Measurements from ENCODE around the gene PLPP1. TPM values are rescaled to one million over a fixed set of nuclear protein-coding genes. Genes with fewer than 3 reads are reported as not detected.

PLPP1 gene
- total and polyA plus RNA-seq, 2 donors (not counting 1 experiment from before 2014, with no cell fraction given) = 5.5 to 8.8 TPM

GRCh38 chr5:55481293-55481855 is 53.4 kb downstream of the PLPP1 start:
- H3K27ac Mint-ChIP-seq = no peak overlapping the region
- CTCF ChIA-PET = no interaction called here

GRCh38 chr5:55480781-55481180 is 54.0 kb downstream of the PLPP1 start:
- no peak for DNase-seq
- H3K9me3 Mint-ChIP-seq (ENCODE audit: insufficient read depth) = no peaks in the 10 kb centered on the region
- WGBS (ENCODE audit: insufficient coverage) = no CpG with 5 or more reads among the region's 3 CpGs
- Histone ChIP-seq H3K27me3 (replicated peaks in 1 of 4; ENCODE audit: control extremely low read depth in 1 of 4, control insufficient read depth in 3 of 4, insufficient read depth in 4 of 4, low read length in 3 of 4) (no peaks in the 10 kb centered on the region), H4K20me1 (ENCODE audit: control insufficient read depth, insufficient read depth, low read length, poor library complexity, severe bottlenecking) (no peaks in the 10 kb centered on the region), H3K9me3 (ENCODE audit: control extremely low read depth in 1 of 3, control insufficient read depth in 2 of 3, insufficient read depth in 1 of 3, low read length in 2 of 3) (no peaks in the 10 kb centered on the region), H3K36me3 (replicated peaks in 1 of 2; ENCODE audit: control extremely low read depth in 1 of 2, control insufficient read depth in 1 of 2, extremely low read depth in 1 of 2, insufficient read depth in 2 of 2, low read length in 1 of 2) (no peaks in the 10 kb centered on the region), H3K4me1 (ENCODE audit: control insufficient read depth in 2 of 2, insufficient read depth in 2 of 2, low read length in 2 of 2) (no peaks in the 10 kb centered on the region), H2AFZ (ENCODE audit: insufficient read depth, low read depth, low read length, poor library complexity, severe bottlenecking) (no peak overlapping the region), H3K4me2 (replicated peaks; ENCODE audit: low read depth, low read length, poor library complexity, severe bottlenecking) (no peak overlapping the region), H3K79me2 (ENCODE audit: control insufficient read depth, insufficient read depth, low read length) (no peaks in the 10 kb centered on the region), H3K4me3 (ENCODE audit: control extremely low read depth in 1 of 5, extremely low read depth in 1 of 5, insufficient read depth in 1 of 5, low read depth in 2 of 5, low read length in 4 of 5) (no peak overlapping the region), H3K9ac (ENCODE audit: low read length) (no peak overlapping the region), H3K27ac (ENCODE audit: low read length in 2 of 2) (no peak overlapping the region)
- ChIA-PET CTCF (no interaction called here), POLR2A (no interaction called here)
- H3K27ac Mint-ChIP-seq = no peak overlapping the region
- H3K27me3 Mint-ChIP-seq = no peaks in the 10 kb centered on the region
- H3K4me1 Mint-ChIP-seq = peaks cover 6% of the 10 kb centered on the region
- TF ChIP-seq CTCF (IDR thresholded peaks at IDR 0.05) (no peak), EZH2 (IDR thresholded peaks at IDR 0.05; ENCODE audit: borderline replicate concordance, insufficient read depth, low read depth, low read length, poor library complexity, severe bottlenecking) (no peak)
- intact Hi-C loops (cut with micrococcal nuclease) = no loop called here
- H3K4me3 Mint-ChIP-seq = no peak overlapping the region
- ATAC-seq (ENCODE audit: low read depth) = no peak

More at GRCh38 chr5:55481293-55481855, 53.4 kb downstream of the PLPP1 start:
- no peak overlapping the region for H3K9ac ChIP-seq (ENCODE audit: low read length)
- no peaks in the 10 kb centered on the region for H3K9me3 ChIP-seq (ENCODE audit: control extremely low read depth in 1 of 3, control insufficient read depth in 2 of 3, insufficient read depth in 1 of 3, low read length in 2 of 3)
- DNase-seq (no peak), ATAC-seq (ENCODE audit: low read depth) (no peak)
- no peaks in the 10 kb centered on the region for H3K79me2 ChIP-seq (ENCODE audit: control insufficient read depth, insufficient read depth, low read length)
- H4K20me1 ChIP-seq (ENCODE audit: control insufficient read depth, insufficient read depth, low read length, poor library complexity, severe bottlenecking) = no peaks in the 10 kb centered on the region
- POLR2A ChIA-PET = no interaction called here
- H3K36me3 ChIP-seq (replicated peaks in 1 of 2; ENCODE audit: control extremely low read depth in 1 of 2, control insufficient read depth in 1 of 2, extremely low read depth in 1 of 2, insufficient read depth in 2 of 2, low read length in 1 of 2) = no peaks in the 10 kb centered on the region
- TF ChIP-seq CTCF (IDR thresholded peaks at IDR 0.05) (no peak), EZH2 (IDR thresholded peaks at IDR 0.05; ENCODE audit: borderline replicate concordance, insufficient read depth, low read depth, low read length, poor library complexity, severe bottlenecking) (no peak)
- no peaks in the 10 kb centered on the region for H3K27me3 ChIP-seq (replicated peaks in 1 of 4; ENCODE audit: control extremely low read depth in 1 of 4, control insufficient read depth in 3 of 4, insufficient read depth in 4 of 4, low read length in 3 of 4)
- Mint-ChIP-seq H3K9me3 (ENCODE audit: insufficient read depth) (no peaks in the 10 kb centered on the region), H3K4me1 (peaks cover 4% of the 10 kb centered on the region), H3K4me3 (no peak overlapping the region), H3K27me3 (no peaks in the 10 kb centered on the region)
- no peak overlapping the region for H2AFZ ChIP-seq (ENCODE audit: insufficient read depth, low read depth, low read length, poor library complexity, severe bottlenecking)
- no peaks in the 10 kb centered on the region for H3K4me1 ChIP-seq (ENCODE audit: control insufficient read depth in 2 of 2, insufficient read depth in 2 of 2, low read length in 2 of 2)
- H3K4me2 ChIP-seq (replicated peaks; ENCODE audit: low read depth, low read length, poor library complexity, severe bottlenecking) = no peak overlapping the region
- 100% methylated on average over 1 of the region's 3 CpGs for WGBS (ENCODE audit: insufficient coverage)
- intact Hi-C loops (cut with micrococcal nuclease) = no loop called here
- H3K27ac ChIP-seq (ENCODE audit: low read length in 2 of 2) = no peak overlapping the region
- no peak overlapping the region for H3K4me3 ChIP-seq (ENCODE audit: control extremely low read depth in 1 of 5, extremely low read depth in 1 of 5, insufficient read depth in 1 of 5, low read depth in 2 of 5, low read length in 4 of 5)
